ENCODE results near the gene TTLL11. TPM values are rescaled to one million over a fixed set of nuclear protein-coding genes. Genes with fewer than 3 reads are reported as not detected.
"Not testable (repeated sequence)": the region's sequence is repeated elsewhere in the genome, so short reads cannot be mapped to it uniquely, and the experiment has no call there.

The TTLL11 gene
- total RNA-seq, 1 experiment from 2014 or later: 7.0 TPM

- Histone ChIP-seq H3K36me3 (ENCODE audit: low read depth, low read length) (no peaks in the 10 kb centered on the region), H3K4me2 (ENCODE audit: low read length) (no peak overlapping the region), H2AFZ (ENCODE audit: low read length) (no peak overlapping the region), H3K9me3 (ENCODE audit: low read length) (no peaks in the 10 kb centered on the region), H3K9me2 (replicated peaks; ENCODE audit: low read length) (no peaks in the 10 kb centered on the region), H3K27ac (ENCODE audit: low read length) (no peak overlapping the region), H3K79me2 (ENCODE audit: low read length) (no peaks in the 10 kb centered on the region), H3K4me3 (ENCODE audit: low read length) (no peak overlapping the region), H3K9ac (ENCODE audit: low read length) (no peak overlapping the region), H3F3A (ENCODE audit: low read length, unreplicated experiment) (no peaks in the 10 kb centered on the region), H3K4me1 (ENCODE audit: insufficient read depth, low read length) (no peaks in the 10 kb centered on the region), H4K20me1 (ENCODE audit: low read length) (no peaks in the 10 kb centered on the region), H3K27me3 (ENCODE audit: low read length) (no peaks in the 10 kb centered on the region)
- ATAC-seq: peak; percentile 89
- intact Hi-C loops (cut with micrococcal nuclease): loop anchor here (5.0 kb wide), 1 partner anchor 458 kb away; no protein-coding TSS in a partner anchor
- peak; percentile 62 for DNase-seq
- TF ChIP-seq EZH2phosphoT487 (IDR thresholded peaks at IDR 0.05; ENCODE audit: borderline replicate concordance, low read length): no peak
- peak; percentile 67 for TF ChIP-seq CTCF (conservative IDR thresholded peaks at IDR 0.05; ENCODE audit: low read depth, low read length)
- BruUV-seq (replicated peaks): no TSS peak
- POLR2A ChIA-PET (ENCODE audit: unreplicated experiment): no interaction called here
- CTCF ChIA-PET: interaction anchor here (0.5 to 0.7 kb wide), 2 partner anchors 270 to 377 kb away, joined by 3 read pairs; no protein-coding TSS in a partner anchor
Observed at GRCh38 chr9:122005597-122005996, 87.5 kb downstream of the TTLL11 start.

- ATAC-seq: no peak
- no peaks in the 10 kb centered on the region for H3K27me3 ChIP-seq (ENCODE audit: low read length)
- ChIA-PET CTCF (no interaction called here), POLR2A (ENCODE audit: unreplicated experiment) (no interaction called here)
- BruUV-seq (replicated peaks): no TSS peak
- H3K4me3 ChIP-seq (ENCODE audit: low read length): no peak overlapping the region
- no peak overlapping the region for H3K4me2 ChIP-seq (ENCODE audit: low read length)
- H3K27ac ChIP-seq (ENCODE audit: low read length): no peak overlapping the region
- H2AFZ ChIP-seq (ENCODE audit: low read length): no peak overlapping the region
- H3K36me3 ChIP-seq (ENCODE audit: low read depth, low read length): no peaks in the 10 kb centered on the region
- no peak for DNase-seq
- no peaks in the 10 kb centered on the region for H3K79me2 ChIP-seq (ENCODE audit: low read length)
- H3K9ac ChIP-seq (ENCODE audit: low read length): no peak overlapping the region
- no peaks in the 10 kb centered on the region for H3F3A ChIP-seq (ENCODE audit: low read length, unreplicated experiment)
- H3K9me3 ChIP-seq (ENCODE audit: low read length): no peaks in the 10 kb centered on the region
- intact Hi-C loops (cut with micrococcal nuclease): no loop called here
- TF ChIP-seq EZH2phosphoT487 (IDR thresholded peaks at IDR 0.05; ENCODE audit: borderline replicate concordance, low read length) (no peak), CTCF (conservative IDR thresholded peaks at IDR 0.05; ENCODE audit: low read depth, low read length) (no peak), EZH2 (IDR thresholded peaks at IDR 0.05; ENCODE audit: low read length, unreplicated experiment) (no peak)
- H3K4me1 ChIP-seq (ENCODE audit: insufficient read depth, low read length): no peaks in the 10 kb centered on the region
- H4K20me1 ChIP-seq (ENCODE audit: low read length): no peaks in the 10 kb centered on the region
- H3K9me2 ChIP-seq (replicated peaks; ENCODE audit: low read length): no peaks in the 10 kb centered on the region
Observed at GRCh38 chr9:122004589-122004988, 88.5 kb downstream of the TTLL11 start.

GRCh38 chr9:122001491-122002201 is 91.5 kb downstream of the TTLL11 start:
- Histone ChIP-seq H4K20me1 (ENCODE audit: low read length) (no peaks in the 10 kb centered on the region), H3K4me2 (ENCODE audit: low read length) (no peak overlapping the region), H3F3A (ENCODE audit: low read length, unreplicated experiment) (no peaks in the 10 kb centered on the region), H3K9ac (ENCODE audit: low read length) (no peak overlapping the region), H2AFZ (ENCODE audit: low read length) (no peak overlapping the region), H3K9me3 (ENCODE audit: low read length) (no peaks in the 10 kb centered on the region), H3K36me3 (ENCODE audit: low read depth, low read length) (no peaks in the 10 kb centered on the region), H3K27ac (ENCODE audit: low read length) (no peak overlapping the region), H3K4me3 (ENCODE audit: low read length) (no peak overlapping the region), H3K27me3 (ENCODE audit: low read length) (no peaks in the 10 kb centered on the region), H3K79me2 (ENCODE audit: low read length) (no peaks in the 10 kb centered on the region), H3K4me1 (ENCODE audit: insufficient read depth, low read length) (no peaks in the 10 kb centered on the region), H3K9me2 (replicated peaks; ENCODE audit: low read length) (no peaks in the 10 kb centered on the region)
- intact Hi-C loops (cut with micrococcal nuclease): no loop called here
- ATAC-seq (no peak), DNase-seq (no peak)
- no TSS peak for BruUV-seq (replicated peaks)
- no peak for TF ChIP-seq EZH2 (IDR thresholded peaks at IDR 0.05; ENCODE audit: low read length, unreplicated experiment)
- no peak for TF ChIP-seq CTCF (conservative IDR thresholded peaks at IDR 0.05; ENCODE audit: low read depth, low read length)
- no peak for TF ChIP-seq EZH2phosphoT487 (IDR thresholded peaks at IDR 0.05; ENCODE audit: borderline replicate concordance, low read length)
- POLR2A ChIA-PET (ENCODE audit: unreplicated experiment): no interaction called here
- CTCF ChIA-PET: no interaction called here

- POLR2A ChIA-PET (ENCODE audit: unreplicated experiment); intact Hi-C loops (cut with micrococcal nuclease); H3F3A ChIP-seq (ENCODE audit: low read length, unreplicated experiment); H3K36me3 ChIP-seq (ENCODE audit: low read depth, low read length); BruUV-seq (replicated peaks); DNase-seq; H3K9me3 ChIP-seq (ENCODE audit: low read length); H3K27ac ChIP-seq (ENCODE audit: low read length); ATAC-seq; H3K4me3 ChIP-seq (ENCODE audit: low read length); H3K9ac ChIP-seq (ENCODE audit: low read length); H3K4me2 ChIP-seq (ENCODE audit: low read length); CTCF ChIA-PET; H2AFZ ChIP-seq (ENCODE audit: low read length); H3K9me2 ChIP-seq (replicated peaks; ENCODE audit: low read length); H3K4me1 ChIP-seq (ENCODE audit: insufficient read depth, low read length); H4K20me1 ChIP-seq (ENCODE audit: low read length); H3K27me3 ChIP-seq (ENCODE audit: low read length); H3K79me2 ChIP-seq (ENCODE audit: low read length): not testable (repeated sequence)
Observed at GRCh38 chr9:122000526-122000925, 92.6 kb downstream of the TTLL11 start.
